Activated naive CD4-positive, alpha-beta T cell treated with Interleukin-2 at 50 U/mL for 16 hours (primary cell): Measurements from ENCODE around the gene BLOC1S3.
A peak's percentile ranks its signal among the peaks of the same experiment; 100 is the strongest.

Source experiments
- DNase-seq: peaks from one replicate; pipeline ENCODE4 v3.0.0-alpha.2; 2020

BLOC1S3 gene

GRCh38 chr19:45178262-45179071, at the start of gene BLOC1S3:
TSS of gene BLOC1S3 (plus strand) at chr19:45178784. CDS start at chr19:45179297, 513 bp downstream.
- peak; percentile 100 for DNase-seq

- no peak for DNase-seq
These were observed 49.8 kb upstream of the BLOC1S3 start for GRCh38 chr19:45128806-45129205.

GRCh38 chr19:45130236-45130635, 48.3 kb upstream of the BLOC1S3 start:
- no peak for DNase-seq

GRCh38 chr19:45130888-45131615, 47.5 kb upstream of the BLOC1S3 start:
- DNase-seq = peak; percentile 21

- DNase-seq = no peak
These were observed 44.9 kb upstream of the BLOC1S3 start for GRCh38 chr19:45133661-45134060.

GRCh38 chr19:45135176-45135885, 43.3 kb upstream of the BLOC1S3 start:
- DNase-seq = no peak

- no peak for DNase-seq
These were observed 41.9 kb upstream of the BLOC1S3 start for GRCh38 chr19:45136507-45137178.

- DNase-seq = no peak
These were observed 41.3 kb upstream of the BLOC1S3 start for GRCh38 chr19:45137179-45137761.

- DNase-seq = no peak
These were observed 40.3 kb upstream of the BLOC1S3 start for GRCh38 chr19:45138303-45138751.

- DNase-seq = no peak
These were observed 39.1 kb upstream of the BLOC1S3 start for GRCh38 chr19:45139286-45140143.

GRCh38 chr19:45140144-45140503, 38.5 kb upstream of the BLOC1S3 start:
- DNase-seq = no peak

GRCh38 chr19:45140533-45140932, 38.1 kb upstream of the BLOC1S3 start:
- no peak for DNase-seq

GRCh38 chr19:45141203-45141900, 37.2 kb upstream of the BLOC1S3 start:
- no peak for DNase-seq

GRCh38 chr19:45142016-45142725, 36.4 kb upstream of the BLOC1S3 start:
- no peak for DNase-seq

GRCh38 chr19:45142726-45143110, 35.9 kb upstream of the BLOC1S3 start:
- no peak for DNase-seq

GRCh38 chr19:45144431-45145269, 33.9 kb upstream of the BLOC1S3 start:
- DNase-seq = no peak

GRCh38 chr19:45145270-45146189, 33.1 kb upstream of the BLOC1S3 start:
- DNase-seq = no peak

- DNase-seq = no peak
These were observed 32.3 kb upstream of the BLOC1S3 start for GRCh38 chr19:45146251-45146650.
